GM23248 (cell line): ENCODE results near the gene DPT. TPM values are rescaled to one million over a fixed set of nuclear protein-coding genes. Genes with fewer than 3 reads are reported as not detected.

ENCODE experiments used
- DNase-seq: peaks from one replicate; pipeline ENCODE4 v3.0.0-alpha.2; 2015
- H2AFZ ChIP-seq: fragments of 200-600 bp; sonication (generic); 2 replicates; pipeline ENCODE4 v1.6.1; 2016; ENCODE audit warnings: antibody characterized with exemption
- H3F3A ChIP-seq: fragments of 200-600 bp; sonication (generic); 2 replicates; pipeline ENCODE4 v1.6.1; 2016; ENCODE audit warnings: mild to moderate bottlenecking, antibody characterized with exemption, mixed run types; ENCODE audit not compliant: insufficient read depth
- H3K27ac ChIP-seq: fragments of 200-600 bp; sonication (generic); 2 replicates; pipeline ENCODE4 v1.5.1; 2016; ENCODE audit warnings: mild to moderate bottlenecking
- H3K27me3 ChIP-seq: fragments of 200-600 bp; sonication (generic); replicated peaks from 2 replicates; pipeline ENCODE4 v1.6.1; 2016; ENCODE audit warnings: mild to moderate bottlenecking; ENCODE audit not compliant: insufficient read depth
- H3K36me3 ChIP-seq: fragments of 200-600 bp; sonication (generic); 2 replicates; pipeline ENCODE4 v1.6.1; 2016; ENCODE audit warnings: low read depth, mild to moderate bottlenecking
- H3K4me1 ChIP-seq: fragments of 200-600 bp; sonication (generic); 2 replicates; pipeline ENCODE4 v1.6.1; 2016; ENCODE audit warnings: mild to moderate bottlenecking; ENCODE audit not compliant: insufficient read depth
- H3K4me2 ChIP-seq: fragments of 200-600 bp; sonication (generic); one replicate; pipeline ENCODE4 v1.6.1; 2016; ENCODE audit warnings: mild to moderate bottlenecking; ENCODE audit not compliant: unreplicated experiment
- H3K4me3 ChIP-seq: fragments of 200-600 bp; sonication (generic); 2 replicates; pipeline ENCODE4 v1.5.1; 2016; ENCODE audit warnings: mild to moderate bottlenecking
- H3K79me2 ChIP-seq: fragments of 200-600 bp; sonication (generic); 2 replicates; pipeline ENCODE4 v1.6.1; 2016; ENCODE audit warnings: mild to moderate bottlenecking; ENCODE audit not compliant: insufficient read depth
- H3K9ac ChIP-seq: fragments of 200-600 bp; sonication (generic); 2 replicates; pipeline ENCODE4 v1.6.1; 2016; ENCODE audit warnings: mild to moderate bottlenecking
- H3K9me2 ChIP-seq: fragments of 200-600 bp; sonication (generic); 2 replicates; pipeline ENCODE4 v1.6.1; 2016; ENCODE audit warnings: mixed run types, mild to moderate bottlenecking, moderate library complexity; ENCODE audit not compliant: insufficient read depth
- H3K9me3 ChIP-seq: fragments of 200-600 bp; sonication (generic); one replicate; pipeline ENCODE4 v1.6.1; 2017; ENCODE audit warnings: low read depth
- H4K20me1 ChIP-seq: fragments of 200-600 bp; sonication (generic); 2 replicates; pipeline ENCODE4 v1.6.0; 2016; ENCODE audit not compliant: insufficient read depth
- EZH2 ChIP-seq: fragments of 200-600 bp; sonication (generic); IDR thresholded peaks from 2 replicates; pipeline ENCODE4 v1.6.1; 2018; ENCODE audit warnings: antibody characterized with exemption, mild to moderate bottlenecking; ENCODE audit not compliant: insufficient read depth, poor library complexity, severe bottlenecking
- EZH2phosphoT487 ChIP-seq: fragments of 200-600 bp; sonication (generic); IDR thresholded peaks from 2 replicates; pipeline ENCODE4 v1.6.1; 2018; ENCODE audit warnings: antibody characterized with exemption, moderate library complexity, mild to moderate bottlenecking, low read depth; ENCODE audit not compliant: insufficient read depth
- WGBS, 2 experiments: methylation state at CpG; one replicate each; pipeline ENCODE4 v1.1.6; 2015 to 2017; ENCODE audit warnings: low lambda C conversion rate in 2 of 2, low coverage in 1 of 2; ENCODE audit errors: missing lambda C conversion rate in 2 of 2; 5-methylcytosine and 5-hydroxymethylcytosine counted together
- in situ Hi-C: fragments of 300-500 bp; cut with MboI; formaldehyde crosslinking; loops from 2 replicates; pipeline ENCODE4 v1.15.0; 2020
- polyA plus RNA-seq: library from polyadenylated mRNA; unstranded; fragments of >200 nt; fragmentation: Nextera tagmentation; extraction: Ambion mirVana; gene quantifications from 2 replicates; pipeline ENCODE4 v1.2.1, GENCODE V29; 2016
- total RNA-seq: library from RNA; depleted of rRNA; stranded (reverse); fragments of >200 nt; shearing (Covaris generic); gene quantifications from 2 replicates; pipeline ENCODE4 v1.2.3, GENCODE V29; 2014

DPT gene
- total and polyA plus RNA-seq, 2 experiments from 2014 or later = 14.9 to 20.0 TPM

- Histone ChIP-seq H3K4me3 (no peak overlapping the region), H3F3A (peaks cover under 1% of the 10 kb centered on the region), H3K4me1 (peaks cover 1% of the 10 kb centered on the region), H3K9me3 (no peaks in the 10 kb centered on the region), H3K79me2 (no peaks in the 10 kb centered on the region), H3K27ac (no peak overlapping the region), H4K20me1 (no peaks in the 10 kb centered on the region), H3K9ac (no peak overlapping the region), H3K9me2 (no peaks in the 10 kb centered on the region), H2AFZ (no peak overlapping the region), H3K4me2 (no peak overlapping the region), H3K36me3 (no peaks in the 10 kb centered on the region), H3K27me3 (no peaks in the 10 kb centered on the region)
- TF ChIP-seq EZH2phosphoT487 (no peak), EZH2 (no peak)
- in situ Hi-C loops = no loop called here
- no peak for DNase-seq
- whole genome bisulfite sequencing, 2 experiments = 79 to 83% methylated on average over 4 of the region's 4 CpGs
Observed at GRCh38 chr1:168762473-168762872, 33.5 kb upstream of the DPT start.

GRCh38 chr1:168760781-168761180, 31.8 kb upstream of the DPT start:
- H4K20me1 ChIP-seq = no peaks in the 10 kb centered on the region
- no peaks in the 10 kb centered on the region for H3K36me3 ChIP-seq
- no peaks in the 10 kb centered on the region for H3F3A ChIP-seq
- H3K9ac ChIP-seq = no peak overlapping the region
- no peaks in the 10 kb centered on the region for H3K9me3 ChIP-seq
- no peaks in the 10 kb centered on the region for H3K9me2 ChIP-seq
- 0 out of 2 replicates have a peak, but pooled peaks cover 4% of the 10 kb centered on the region for H3K27me3 ChIP-seq
- no peak overlapping the region for H3K4me2 ChIP-seq
- no peak overlapping the region for H2AFZ ChIP-seq
- no peak for DNase-seq
- H3K79me2 ChIP-seq = no peaks in the 10 kb centered on the region
- no peaks in the 10 kb centered on the region for H3K4me1 ChIP-seq
- in situ Hi-C loops = no loop called here
- TF ChIP-seq EZH2 = no peak
- no peak for TF ChIP-seq EZH2phosphoT487
- no peak overlapping the region for H3K27ac ChIP-seq
- no peak overlapping the region for H3K4me3 ChIP-seq
- 59 to 72% methylated on average over 4 of the region's 4 CpGs for WGBS, 2 experiments

GRCh38 chr1:168760241-168760640, 31.2 kb upstream of the DPT start:
- 0 out of 2 replicates have a peak, but pooled peaks cover 4% of the 10 kb centered on the region for H3K27me3 ChIP-seq
- WGBS, 2 experiments = 63 to 75% methylated on average over 2 of the region's 2 CpGs
- H3K9me3 ChIP-seq = no peaks in the 10 kb centered on the region
- H3K79me2 ChIP-seq = no peaks in the 10 kb centered on the region
- H3K4me3 ChIP-seq = no peak overlapping the region
- H4K20me1 ChIP-seq = no peaks in the 10 kb centered on the region
- H3K4me1 ChIP-seq = no peaks in the 10 kb centered on the region
- no peak overlapping the region for H2AFZ ChIP-seq
- no peak for TF ChIP-seq EZH2
- TF ChIP-seq EZH2phosphoT487 = no peak
- H3K9ac ChIP-seq = no peak overlapping the region
- H3F3A ChIP-seq = no peaks in the 10 kb centered on the region
- no peaks in the 10 kb centered on the region for H3K9me2 ChIP-seq
- no peak overlapping the region for H3K27ac ChIP-seq
- in situ Hi-C loops = no loop called here
- no peaks in the 10 kb centered on the region for H3K36me3 ChIP-seq
- DNase-seq = no peak
- H3K4me2 ChIP-seq = no peak overlapping the region

- no peaks in the 10 kb centered on the region for H3K4me1 ChIP-seq
- no peaks in the 10 kb centered on the region for H3K9me2 ChIP-seq
- H3K27me3 ChIP-seq = 0 out of 2 replicates have a peak, but pooled peaks cover 4% of the 10 kb centered on the region
- no peak for DNase-seq
- no peaks in the 10 kb centered on the region for H3K36me3 ChIP-seq
- H3K27ac ChIP-seq = no peak overlapping the region
- TF ChIP-seq EZH2 (no peak), EZH2phosphoT487 (no peak)
- H3K4me2 ChIP-seq = no peak overlapping the region
- no peaks in the 10 kb centered on the region for H4K20me1 ChIP-seq
- H3K79me2 ChIP-seq = no peaks in the 10 kb centered on the region
- no peak overlapping the region for H3K4me3 ChIP-seq
- 33 to 35% methylated on average over 3 of the region's 3 CpGs for WGBS, 2 experiments
- no peak overlapping the region for H3K9ac ChIP-seq
- no peaks in the 10 kb centered on the region for H3K9me3 ChIP-seq
- in situ Hi-C loops = no loop called here
- no peaks in the 10 kb centered on the region for H3F3A ChIP-seq
- no peak overlapping the region for H2AFZ ChIP-seq
Observed at GRCh38 chr1:168759077-168759476, 30.1 kb upstream of the DPT start.

- no peaks in the 10 kb centered on the region for H4K20me1 ChIP-seq
- no peaks in the 10 kb centered on the region for H3F3A ChIP-seq
- no peak overlapping the region for H2AFZ ChIP-seq
- no peak overlapping the region for H3K27ac ChIP-seq
- TF ChIP-seq EZH2 (no peak), EZH2phosphoT487 (no peak)
- 20 to 39% methylated on average over 1 of the region's 1 CpG for WGBS, 2 experiments
- no peak overlapping the region for H3K4me3 ChIP-seq
- DNase-seq = no peak
- H3K36me3 ChIP-seq = no peaks in the 10 kb centered on the region
- no peaks in the 10 kb centered on the region for H3K9me3 ChIP-seq
- in situ Hi-C loops = no loop called here
- H3K9me2 ChIP-seq = no peaks in the 10 kb centered on the region
- H3K4me2 ChIP-seq = no peak overlapping the region
- no peak overlapping the region for H3K9ac ChIP-seq
- H3K27me3 ChIP-seq = 0 out of 2 replicates have a peak, but pooled peaks cover 4% of the 10 kb centered on the region
- H3K79me2 ChIP-seq = no peaks in the 10 kb centered on the region
- no peaks in the 10 kb centered on the region for H3K4me1 ChIP-seq
Observed at GRCh38 chr1:168758503-168758902, 29.5 kb upstream of the DPT start.
